ENCODE measurements around the gene SUPT6H. TPM values are rescaled to one million over a fixed set of nuclear protein-coding genes. Genes with fewer than 3 reads are reported as not detected.

Gene SUPT6H
- total RNA-seq, 3 donors from 2014 or later (not counting 1 experiment from before 2014, with no cell fraction given), result 170 to 184 (median 177) TPM

GRCh38 chr17:28663723-28664122, 1.7 kb downstream of the SUPT6H start:
- TF ChIP-seq, protein P1, sequence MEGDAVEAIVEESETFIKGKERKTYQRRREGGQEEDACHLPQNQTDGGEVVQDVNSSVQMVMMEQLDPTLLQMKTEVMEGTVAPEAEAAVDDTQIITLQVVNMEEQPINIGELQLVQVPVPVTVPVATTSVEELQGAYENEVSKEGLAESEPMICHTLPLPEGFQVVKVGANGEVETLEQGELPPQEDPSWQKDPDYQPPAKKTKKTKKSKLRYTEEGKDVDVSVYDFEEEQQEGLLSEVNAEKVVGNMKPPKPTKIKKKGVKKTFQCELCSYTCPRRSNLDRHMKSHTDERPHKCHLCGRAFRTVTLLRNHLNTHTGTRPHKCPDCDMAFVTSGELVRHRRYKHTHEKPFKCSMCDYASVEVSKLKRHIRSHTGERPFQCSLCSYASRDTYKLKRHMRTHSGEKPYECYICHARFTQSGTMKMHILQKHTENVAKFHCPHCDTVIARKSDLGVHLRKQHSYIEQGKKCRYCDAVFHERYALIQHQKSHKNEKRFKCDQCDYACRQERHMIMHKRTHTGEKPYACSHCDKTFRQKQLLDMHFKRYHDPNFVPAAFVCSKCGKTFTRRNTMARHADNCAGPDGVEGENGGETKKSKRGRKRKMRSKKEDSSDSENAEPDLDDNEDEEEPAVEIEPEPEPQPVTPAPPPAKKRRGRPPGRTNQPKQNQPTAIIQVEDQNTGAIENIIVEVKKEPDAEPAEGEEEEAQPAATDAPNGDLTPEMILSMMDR (IDR thresholded peaks at IDR 0.05), result no peak
- ATAC-seq, result no peak
- H3K4me1 ChIP-seq (ENCODE audit: control insufficient read depth, insufficient read depth, low read length), result peaks cover 13% of the 10 kb centered on the region
- H3K27ac ChIP-seq (ENCODE audit: low read length), result no peak overlapping the region
- peak overlapping the region; percentile 100 for H3K27ac Mint-ChIP-seq
- H3K4me3 ChIP-seq (ENCODE audit: low read length), result no peak overlapping the region
- H3K9me3 Mint-ChIP-seq, result no peaks in the 10 kb centered on the region
- H3K36me3 Mint-ChIP-seq, result no peaks in the 10 kb centered on the region
- peaks cover 55 to 70% of the 10 kb centered on the region in 2 donors for H3K4me1 Mint-ChIP-seq
- DNase-seq, result no peak
- intact Hi-C loops (cut with micrococcal nuclease), result loop anchor here (5.0 kb wide), 1 partner anchor 54 kb away; the partner anchor contains the start of genes RAB34 and RPL23A
- no peaks in the 10 kb centered on the region for H3K9me3 ChIP-seq (ENCODE audit: control insufficient read depth, insufficient read depth, low read length)
- H3K36me3 ChIP-seq (ENCODE audit: control insufficient read depth, insufficient read depth, low read length), result peaks cover 9% of the 10 kb centered on the region
- no peaks in the 10 kb centered on the region for H3K27me3 Mint-ChIP-seq (ENCODE audit: low read depth in 2 of 2)
- H3K27me3 ChIP-seq (ENCODE audit: control insufficient read depth, insufficient read depth, low read length), result no peaks in the 10 kb centered on the region
- peak overlapping the region; percentile 98 for H3K4me3 Mint-ChIP-seq

DNA sequence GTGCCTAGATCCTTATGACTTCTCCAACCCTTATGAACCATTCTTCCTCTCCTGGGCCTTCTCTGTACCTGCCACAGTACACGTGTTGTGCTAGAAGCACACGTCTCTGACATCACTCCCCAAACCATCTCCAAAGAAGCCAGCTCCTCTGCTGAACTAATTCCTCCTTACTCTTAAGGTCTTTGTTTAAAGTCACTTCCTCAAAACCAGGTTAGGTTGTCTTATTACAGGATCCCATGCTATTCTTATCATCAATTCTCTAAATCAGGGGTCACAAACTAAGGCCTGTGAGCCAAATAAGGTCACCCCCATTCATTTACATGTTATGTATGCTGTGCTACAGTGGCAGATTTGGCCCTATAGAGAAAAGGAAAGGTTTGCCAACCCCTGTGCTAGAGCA, 4.0 kb downstream of the SUPT6H start:
- Histone ChIP-seq H3K27ac (ENCODE audit: low read length) (no peak overlapping the region), H3K27me3 (ENCODE audit: control insufficient read depth, insufficient read depth, low read length) (no peaks in the 10 kb centered on the region), H3K4me1 (ENCODE audit: control insufficient read depth, insufficient read depth, low read length) (peaks cover 12% of the 10 kb centered on the region), H3K9me3 (ENCODE audit: control insufficient read depth, insufficient read depth, low read length) (no peaks in the 10 kb centered on the region), H3K4me3 (ENCODE audit: low read length) (no peak overlapping the region), H3K36me3 (ENCODE audit: control insufficient read depth, insufficient read depth, low read length) (peaks cover 17% of the 10 kb centered on the region)
- DNase-seq (no peak), ATAC-seq (no peak)
- Mint-ChIP-seq H3K27me3 (ENCODE audit: low read depth in 2 of 2) (no peaks in the 10 kb centered on the region), H3K36me3 (no peaks in the 10 kb centered on the region), H3K4me1 (peaks cover 42 to 60% of the 10 kb centered on the region in 2 donors), H3K9me3 (no peaks in the 10 kb centered on the region), H3K4me3 (peak overlapping the region; percentile 46), H3K27ac (peak overlapping the region; percentile 53 to 100)
- TF ChIP-seq, protein P1 (IDR thresholded peaks at IDR 0.05), result no peak
- intact Hi-C loops (cut with micrococcal nuclease), result no loop called here
- WGBS (ENCODE audit: insufficient coverage), result 72% methylated on average over 2 of the region's 2 CpGs

DNA sequence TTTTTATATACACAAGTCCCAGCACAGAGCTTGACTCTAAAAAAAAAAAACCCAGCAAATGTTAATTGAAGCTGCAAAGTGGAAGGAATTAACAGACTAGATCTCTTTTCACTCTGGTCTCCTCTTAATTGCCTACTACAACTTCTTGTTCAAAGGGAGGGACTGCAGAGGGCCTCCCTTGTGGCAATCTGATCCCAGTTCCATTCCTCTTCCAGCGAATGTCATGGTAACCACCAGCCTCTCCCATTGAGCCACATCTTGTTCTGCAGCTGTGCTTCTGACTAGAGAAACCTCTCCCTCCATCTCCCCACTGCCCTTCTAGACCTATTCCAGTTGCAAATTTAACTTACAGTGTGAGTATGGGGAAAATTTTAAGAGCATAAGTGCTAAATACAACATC, 5.9 kb downstream of the SUPT6H start:
- Mint-ChIP-seq H3K27me3 (ENCODE audit: low read depth in 2 of 2) (no peaks in the 10 kb centered on the region), H3K36me3 (peaks cover under 1% of the 10 kb centered on the region), H3K9me3 (no peaks in the 10 kb centered on the region), H3K4me3 (no peak overlapping the region), H3K4me1 (peaks cover 29 to 47% of the 10 kb centered on the region in 2 donors), H3K27ac (peak overlapping the region in 1 of 2 donors; percentile 65)
- intact Hi-C loops (cut with micrococcal nuclease), result no loop called here
- no peak overlapping the region for H3K27ac ChIP-seq (ENCODE audit: low read length)
- H3K4me3 ChIP-seq (ENCODE audit: low read length), result no peak overlapping the region
- H3K36me3 ChIP-seq (ENCODE audit: control insufficient read depth, insufficient read depth, low read length), result peaks cover 33% of the 10 kb centered on the region
- H3K27me3 ChIP-seq (ENCODE audit: control insufficient read depth, insufficient read depth, low read length), result no peaks in the 10 kb centered on the region
- H3K9me3 ChIP-seq (ENCODE audit: control insufficient read depth, insufficient read depth, low read length), result no peaks in the 10 kb centered on the region
- ATAC-seq (no peak), DNase-seq (no peak)
- TF ChIP-seq, protein P1 (IDR thresholded peaks at IDR 0.05), result no peak
- peaks cover 3% of the 10 kb centered on the region for H3K4me1 ChIP-seq (ENCODE audit: control insufficient read depth, insufficient read depth, low read length)
- 82% methylated on average over 1 of the region's 1 CpG for WGBS (ENCODE audit: insufficient coverage)

DNA sequence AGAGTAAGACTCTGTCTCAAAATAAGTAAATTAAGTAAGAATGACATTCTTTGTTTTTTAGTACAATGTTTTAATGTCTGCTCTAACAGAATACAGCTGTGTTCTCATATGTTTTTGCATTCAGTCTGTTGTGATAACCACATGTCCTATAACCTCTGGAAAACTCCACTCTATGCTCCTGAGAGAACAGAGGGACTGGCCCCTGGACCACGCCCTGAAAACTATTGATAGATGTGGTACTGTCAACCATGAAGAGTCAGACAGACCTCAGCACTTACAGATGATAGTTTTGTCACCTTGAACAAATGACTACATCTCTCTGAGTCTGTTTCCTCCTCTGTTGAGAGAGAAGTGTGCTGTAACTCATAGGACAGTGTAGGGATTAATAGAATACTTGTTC, 7.9 kb downstream of the SUPT6H start:
- H3K27me3 Mint-ChIP-seq (ENCODE audit: low read depth in 2 of 2), result no peaks in the 10 kb centered on the region
- Histone ChIP-seq H3K27ac (ENCODE audit: low read length) (no peak overlapping the region), H3K27me3 (ENCODE audit: control insufficient read depth, insufficient read depth, low read length) (no peaks in the 10 kb centered on the region), H3K4me1 (ENCODE audit: control insufficient read depth, insufficient read depth, low read length) (peaks cover 3% of the 10 kb centered on the region), H3K4me3 (ENCODE audit: low read length) (no peak overlapping the region), H3K9me3 (ENCODE audit: control insufficient read depth, insufficient read depth, low read length) (no peaks in the 10 kb centered on the region), H3K36me3 (ENCODE audit: control insufficient read depth, insufficient read depth, low read length) (peaks cover 53% of the 10 kb centered on the region)
- intact Hi-C loops (cut with micrococcal nuclease), result no loop called here
- no peaks in the 10 kb centered on the region for H3K9me3 Mint-ChIP-seq
- no peak overlapping the region for H3K4me3 Mint-ChIP-seq
- H3K27ac Mint-ChIP-seq, result no peak overlapping the region
- H3K4me1 Mint-ChIP-seq, result peaks cover 10 to 27% of the 10 kb centered on the region in 2 donors
- TF ChIP-seq, protein P1 (IDR thresholded peaks at IDR 0.05), result no peak
- peaks cover 20% of the 10 kb centered on the region for H3K36me3 Mint-ChIP-seq
- DNase-seq, result no peak
- no CpG with 5 or more reads among the region's 1 CpG for WGBS (ENCODE audit: insufficient coverage)
- no peak for ATAC-seq

All from natural killer cell (primary cell).